NCI-H187 treated with DMSO at 0.1 percent for 48 hours (cell line): ENCODE measurements around the gene SPPL2B.

ENCODE experiments used
- DNase-seq: peaks from one replicate; lab custom pipeline; 2025; lab: John Stamatoyannopoulos, UW

The SPPL2B gene

GRCh38 chr19:2300533-2300932 lies 28.0 kb upstream of the SPPL2B start:
- DNase-seq, result no peak

GRCh38 chr19:2302319-2303210 lies 25.9 kb upstream of the SPPL2B start:
- DNase-seq, result no peak

GRCh38 chr19:2303211-2303798 lies 25.2 kb upstream of the SPPL2B start:
- DNase-seq, result no peak

GRCh38 chr19:2305452-2306280 lies 22.8 kb upstream of the SPPL2B start:
- DNase-seq, result no peak

- no peak for DNase-seq
These were observed 22.1 kb upstream of the SPPL2B start for GRCh38 chr19:2306281-2306806.

GRCh38 chr19:2306971-2307370 lies 21.5 kb upstream of the SPPL2B start:
- DNase-seq, result no peak

- DNase-seq, result no peak
These were observed 20.9 kb upstream of the SPPL2B start for GRCh38 chr19:2307518-2308012.

- no peak for DNase-seq
These were observed 20.3 kb upstream of the SPPL2B start, which contains the start of gene LINGO3 for GRCh38 chr19:2308114-2308556. Gene LINGO3, minus strand, starts transcription at chr19:2308154. Its CDS starts 16,378 bp downstream, at chr19:2291776.

- DNase-seq, result no peak
These were observed 18.6 kb upstream of the SPPL2B start for GRCh38 chr19:2309734-2310362.

GRCh38 chr19:2311093-2311492 lies 17.4 kb upstream of the SPPL2B start:
- no peak for DNase-seq

GRCh38 chr19:2312820-2313501 lies 15.5 kb upstream of the SPPL2B start:
- no peak for DNase-seq

GRCh38 chr19:2315121-2315817 lies 13.2 kb upstream of the SPPL2B start:
- DNase-seq, result no peak

GRCh38 chr19:2315818-2316353 lies 12.6 kb upstream of the SPPL2B start:
- DNase-seq, result no peak

GRCh38 chr19:2317300-2317699 lies 11.2 kb upstream of the SPPL2B start:
- no peak for DNase-seq

- no peak for DNase-seq
These were observed 10.7 kb upstream of the SPPL2B start for GRCh38 chr19:2317756-2318155.

GRCh38 chr19:2318923-2319322 lies 9.6 kb upstream of the SPPL2B start:
- no peak for DNase-seq

- no peak for DNase-seq
These were observed 8.9 kb upstream of the SPPL2B start for GRCh38 chr19:2319551-2319950.

GRCh38 chr19:2320049-2320448 lies 8.4 kb upstream of the SPPL2B start:
- DNase-seq, result no peak

- DNase-seq, result no peak
These were observed 7.5 kb upstream of the SPPL2B start for GRCh38 chr19:2320939-2321338.
